HG03571 (cell line): ENCODE results near the gene CDH22.

Experiments used
- ATAC-seq: cut with Tn5 transposase; IDR thresholded peaks from one replicate; pipeline ENCODE4 v1.9.1; 2021; ENCODE audit not compliant: unreplicated experiment

The CDH22 gene

DNA sequence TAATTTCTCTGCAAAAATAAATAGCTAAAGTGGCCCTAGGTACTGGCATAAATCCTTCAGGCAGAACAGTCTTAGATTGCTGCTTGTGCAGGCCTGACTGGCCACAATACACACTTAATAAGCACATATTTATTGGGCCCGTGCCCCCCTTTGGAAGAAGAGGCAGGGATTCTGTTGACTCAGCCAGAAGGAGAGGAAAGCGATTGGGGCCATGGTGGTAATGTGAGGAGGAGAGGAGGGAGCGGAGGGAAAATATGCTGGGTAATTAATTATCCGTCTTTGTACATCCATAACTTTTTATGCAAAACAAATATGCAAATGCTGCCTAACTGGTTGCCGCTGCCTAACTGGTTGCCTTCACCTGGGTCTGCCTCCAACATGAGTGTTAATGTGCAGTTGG lies 154.0 kb downstream of the CDH22 start:
- ATAC-seq, result no peak

DNA sequence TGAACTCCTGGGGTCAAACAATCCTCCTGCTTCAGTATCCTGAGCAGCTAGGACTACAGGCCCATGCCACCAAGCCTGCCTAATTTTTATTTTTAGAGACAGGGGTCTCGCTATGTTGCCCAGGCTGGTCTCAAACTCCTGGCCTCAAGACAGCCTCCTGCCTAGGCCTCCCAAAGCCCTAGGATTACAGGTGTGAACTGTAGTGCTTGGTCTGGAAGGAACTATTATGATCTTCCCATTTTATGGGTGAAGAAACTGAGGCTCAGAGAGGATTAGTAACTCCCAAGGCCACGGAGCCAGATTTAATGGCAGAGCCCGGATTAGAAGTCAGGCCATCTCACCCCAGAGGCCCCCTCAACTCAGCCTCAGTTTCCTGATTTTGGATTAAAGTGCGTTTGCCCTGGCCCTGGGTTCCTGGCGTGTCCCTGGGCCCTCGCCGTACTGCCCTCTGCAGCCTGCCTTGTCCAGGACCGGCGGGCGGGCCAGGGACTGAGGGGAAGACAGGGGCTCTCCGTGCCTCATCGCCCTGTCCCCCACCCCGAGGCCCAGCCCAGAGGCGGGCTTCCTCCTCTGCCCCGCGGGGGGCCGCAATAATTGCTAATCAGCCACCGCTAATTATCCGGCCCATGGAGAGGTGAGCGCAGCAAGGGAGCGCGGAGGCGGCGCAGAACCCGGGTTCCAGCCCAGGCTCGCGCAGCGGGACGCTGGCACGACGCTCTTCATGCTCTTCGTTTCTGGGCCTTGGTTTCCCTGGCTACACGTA lies 155.3 kb downstream of the CDH22 start:
- ATAC-seq, result no peak

DNA sequence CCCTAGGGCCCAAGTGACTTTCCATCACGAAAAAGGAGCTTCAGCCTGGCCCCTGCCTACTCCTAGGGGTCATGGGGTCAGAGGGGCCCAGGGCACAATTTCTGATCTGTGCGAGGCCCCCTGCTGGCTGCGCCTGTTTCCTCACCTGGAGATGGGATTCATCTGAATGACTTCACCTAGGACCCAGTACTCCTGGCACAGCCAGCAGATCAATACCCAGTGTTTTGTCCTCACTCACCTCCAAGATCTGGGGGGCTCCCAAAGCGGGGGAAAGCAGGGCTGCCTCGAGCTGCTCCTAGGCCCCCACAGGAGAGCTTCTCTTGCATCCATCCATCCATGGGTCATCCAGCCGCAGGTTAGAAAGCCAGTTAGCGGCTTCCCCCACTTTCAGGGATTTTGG lies 156.4 kb downstream of the CDH22 start:
- no peak for ATAC-seq

DNA sequence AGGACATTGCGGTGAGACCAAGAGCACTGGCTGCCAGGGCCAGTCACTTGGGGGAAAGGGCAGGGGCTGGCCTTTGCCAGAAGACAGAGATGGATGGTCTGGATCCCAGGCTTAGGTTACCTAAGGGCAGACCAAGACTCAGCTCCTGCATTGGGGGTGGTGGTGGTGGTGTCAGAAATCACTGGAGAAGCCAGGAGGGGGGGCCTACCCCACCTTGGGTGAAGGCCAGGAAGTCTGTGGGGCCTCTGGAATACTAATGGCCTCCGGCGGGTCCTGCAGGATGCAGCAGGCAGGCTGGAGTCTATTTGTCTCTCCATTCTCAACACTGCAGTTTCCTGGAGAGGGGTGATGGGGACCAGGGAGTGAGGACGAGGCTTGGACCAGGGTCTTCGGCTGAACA lies 157.4 kb downstream of the CDH22 start:
- ATAC-seq, result no peak

DNA sequence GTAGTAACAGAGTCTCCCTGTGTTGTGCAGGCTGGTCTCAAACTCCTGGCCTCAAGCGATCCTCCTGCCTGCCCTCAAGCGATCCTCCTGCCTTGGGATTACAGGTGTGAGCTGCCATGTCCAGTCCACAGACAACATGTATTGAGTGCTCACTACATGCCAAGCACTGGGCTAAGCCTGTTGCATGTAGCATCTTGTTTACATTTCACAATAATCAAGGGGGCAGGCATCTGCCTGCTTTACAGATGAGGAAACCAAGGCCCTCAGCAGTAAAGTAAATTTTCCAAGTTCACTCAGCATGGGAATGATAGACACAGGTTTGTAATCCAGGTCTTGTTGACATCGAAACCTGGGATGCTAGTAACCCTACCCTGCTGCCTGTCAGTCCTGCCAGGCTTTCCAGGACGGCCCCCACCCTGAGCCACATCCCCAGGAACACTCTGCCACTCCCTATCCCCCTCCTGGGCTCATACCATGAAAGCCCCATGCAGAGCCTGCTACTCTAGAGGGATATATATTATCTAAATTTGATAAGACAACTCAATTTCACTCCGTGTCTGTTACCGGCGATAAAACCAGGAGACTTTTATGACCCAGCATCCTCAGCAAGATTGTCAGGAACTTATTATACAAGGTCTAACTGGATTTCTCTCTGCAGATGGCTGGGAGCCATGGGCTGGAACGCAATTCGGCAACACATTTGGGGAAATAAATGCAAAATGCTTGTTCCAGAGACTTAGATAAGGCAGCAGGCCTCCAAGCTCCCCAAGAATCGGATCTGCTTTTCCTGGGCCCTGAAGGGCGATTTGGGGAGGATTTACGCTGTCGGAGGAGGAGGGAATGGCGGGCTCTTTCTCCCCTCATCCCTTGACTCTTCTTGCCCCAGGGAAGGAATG lies 159.7 kb downstream of the CDH22 start:
- ATAC-seq, result no peak

DNA sequence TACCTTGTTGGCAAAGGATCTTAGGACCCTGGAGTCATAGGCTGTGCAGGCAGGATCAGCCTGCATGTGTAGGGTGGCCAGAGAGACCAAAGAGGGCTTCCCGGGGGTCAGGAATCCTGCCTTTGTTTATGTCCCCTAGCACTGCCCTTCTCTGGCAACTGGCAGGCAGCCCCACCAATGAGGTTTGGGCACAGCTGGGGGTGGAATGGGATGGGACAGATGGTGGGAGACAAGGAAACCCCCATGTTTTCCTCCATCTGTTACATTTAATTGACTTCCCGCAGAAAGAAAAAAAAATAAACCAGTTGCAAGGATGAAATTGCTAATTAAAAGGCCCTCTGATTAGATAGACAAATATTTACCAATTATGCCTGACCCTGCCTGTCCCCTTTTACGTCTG lies 162.6 kb downstream of the CDH22 start:
- ATAC-seq, result no peak

DNA sequence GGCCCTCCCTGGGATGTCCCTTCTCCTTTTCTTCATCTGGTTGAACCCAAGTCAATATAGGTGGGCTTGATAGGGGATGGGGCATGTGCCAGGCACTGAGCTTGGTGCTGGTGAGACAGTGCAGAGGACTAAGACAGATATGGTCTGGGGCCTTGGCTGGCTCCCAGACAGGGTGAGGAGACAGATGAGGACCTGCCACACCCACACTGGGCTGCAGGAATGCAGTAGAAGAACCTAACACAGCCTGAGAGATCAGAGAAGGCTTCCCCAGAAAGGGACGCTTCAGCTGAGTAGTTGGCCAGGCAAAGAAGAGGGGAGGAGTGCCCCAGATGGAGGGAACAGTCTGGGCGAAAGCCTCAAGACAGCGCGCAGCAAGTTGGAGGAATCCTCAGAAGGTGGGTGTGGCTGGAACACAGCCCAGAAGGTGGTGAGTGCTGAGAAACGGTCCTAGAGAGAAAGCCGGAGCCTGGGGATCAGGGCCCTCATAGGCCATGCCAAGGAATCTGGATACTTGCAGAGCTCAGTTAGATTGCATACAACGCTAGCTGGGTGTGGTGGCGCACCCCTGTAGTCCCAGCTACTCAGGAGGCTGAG lies 163.8 kb downstream of the CDH22 start:
- no peak for ATAC-seq

DNA sequence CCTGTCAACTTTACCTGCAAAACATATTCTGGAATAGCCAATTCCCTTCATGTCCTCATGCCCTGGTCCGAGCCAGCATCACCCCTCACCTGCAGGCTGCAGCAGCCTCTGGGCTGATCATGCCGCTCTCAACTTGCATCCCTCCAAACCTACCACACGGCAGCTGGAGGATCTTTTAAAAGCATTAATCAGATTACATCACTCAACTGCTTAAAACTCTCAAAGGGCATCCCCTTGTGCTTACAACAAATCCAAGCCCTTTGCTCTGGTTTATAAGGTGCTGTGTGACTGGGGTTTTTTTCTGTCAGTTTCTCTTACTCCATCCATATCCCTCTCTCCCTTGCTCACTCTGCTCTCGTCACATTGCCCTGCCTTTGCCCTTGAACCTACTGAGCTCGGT lies 166.2 kb downstream of the CDH22 start:
- no peak for ATAC-seq

DNA sequence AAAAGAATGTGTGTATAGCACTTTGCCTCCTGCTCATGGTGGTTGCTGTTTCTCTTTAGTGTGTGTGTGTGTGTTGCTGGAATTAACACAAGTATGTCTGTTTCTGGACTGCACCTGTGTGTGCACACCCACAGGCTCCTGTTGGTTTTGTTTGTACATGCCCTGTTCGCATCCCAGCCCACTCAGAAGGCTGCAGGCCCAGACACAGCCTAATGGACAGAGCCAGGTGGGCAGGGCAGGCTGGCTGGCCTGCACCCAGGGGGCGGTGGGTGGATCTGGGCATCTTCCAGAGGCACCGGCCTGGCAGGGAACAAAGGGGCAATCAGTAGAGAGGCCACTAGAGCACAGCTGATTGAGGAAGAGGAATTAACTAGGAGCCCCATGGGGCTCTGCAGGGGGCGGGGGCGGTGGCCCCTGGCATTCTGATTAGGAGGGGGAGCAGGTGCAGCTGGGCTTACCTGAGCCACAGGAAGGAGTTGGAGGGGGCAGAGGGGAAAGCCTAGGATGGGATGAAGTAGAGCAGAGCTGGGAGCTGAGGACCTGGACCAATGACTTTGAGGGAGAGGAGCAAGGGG lies 168.3 kb downstream of the CDH22 start:
- ATAC-seq, result no peak

DNA sequence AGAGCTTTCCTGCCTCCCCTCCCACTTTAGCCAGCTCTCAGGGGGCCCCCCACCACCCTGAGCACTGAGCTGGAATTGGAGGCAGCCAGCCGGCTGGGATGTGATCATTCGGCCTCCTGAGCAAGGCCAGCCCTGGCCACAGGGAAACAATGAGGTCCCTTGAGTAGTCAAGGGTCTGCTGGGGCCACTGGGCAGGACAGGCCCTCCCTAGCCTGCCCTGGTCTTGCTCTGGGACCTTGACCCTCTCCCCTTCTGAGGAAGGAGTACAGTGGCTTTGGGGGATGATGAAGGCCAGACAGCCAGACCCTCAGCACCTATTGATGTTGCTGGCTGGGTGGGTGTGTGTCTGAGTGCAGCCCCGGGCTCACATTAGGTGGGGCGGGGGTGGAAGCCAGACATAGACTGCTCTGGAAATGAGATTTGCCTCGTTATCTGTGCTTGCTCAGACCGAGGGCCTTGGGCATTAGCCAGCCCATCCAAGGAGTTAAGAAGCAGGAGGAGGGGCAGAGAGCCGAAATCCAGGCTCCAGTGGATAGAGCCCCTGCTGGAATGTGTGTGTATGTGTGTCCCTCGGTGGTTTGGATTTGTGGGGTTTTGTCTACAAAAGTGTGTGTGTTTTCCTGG lies 168.9 kb downstream of the CDH22 start:
- no peak for ATAC-seq

DNA sequence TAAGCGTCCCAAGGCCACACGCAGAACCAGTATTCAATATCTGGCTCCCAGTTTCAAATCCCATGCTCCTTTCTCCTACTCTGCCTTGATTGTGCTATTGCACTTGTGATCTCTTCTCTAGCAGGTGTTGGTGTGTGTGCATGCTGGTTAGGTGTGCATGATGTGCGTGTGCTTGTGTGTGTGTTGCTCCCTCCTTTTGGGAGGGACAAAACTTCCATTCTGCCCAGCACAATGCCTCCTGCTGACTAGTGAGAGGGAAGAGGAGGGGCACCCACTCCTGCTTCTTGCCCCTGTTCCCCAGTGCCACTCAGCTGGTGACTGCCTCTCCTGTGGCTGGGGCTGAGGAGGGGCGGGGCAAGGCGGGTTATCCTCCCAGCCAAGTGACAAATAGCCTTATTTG lies 170.5 kb downstream of the CDH22 start:
- no peak for ATAC-seq

DNA sequence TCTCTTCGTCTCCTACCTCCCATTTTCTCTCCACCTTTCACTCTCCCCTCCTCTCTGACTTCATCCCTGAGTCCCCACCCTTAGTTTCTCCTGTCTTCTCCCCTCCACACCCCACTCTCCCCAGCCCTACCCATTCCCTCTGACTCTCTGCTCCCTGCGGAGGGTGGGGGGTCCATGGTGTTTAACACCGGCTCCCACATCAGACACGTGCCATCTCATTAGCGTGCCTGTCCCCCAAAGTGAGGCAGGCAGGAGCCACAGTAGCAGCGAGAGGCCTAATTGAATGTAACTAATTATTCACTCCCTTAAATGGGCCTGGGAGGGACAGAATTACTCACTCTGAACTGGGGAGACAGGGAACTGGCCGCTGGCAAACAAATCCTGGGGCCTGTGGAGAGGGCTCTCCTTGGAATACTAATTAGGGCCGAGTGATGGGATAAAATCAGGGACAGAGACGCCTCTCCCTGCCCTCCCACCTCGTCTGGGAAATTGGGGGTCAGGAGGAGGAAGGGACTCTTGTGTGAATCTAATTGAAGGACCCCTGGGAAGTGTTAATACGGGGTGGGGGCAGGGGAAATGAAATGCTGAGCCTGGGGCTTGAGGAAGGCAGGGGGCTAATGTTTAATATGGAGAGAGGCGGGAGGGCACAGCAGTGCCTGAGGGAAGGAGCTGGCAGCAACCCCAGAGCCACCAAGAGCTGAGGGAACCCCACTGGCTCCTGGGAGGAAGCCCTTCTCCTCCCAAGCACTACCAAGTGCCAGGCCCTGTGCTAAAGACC lies 172.3 kb downstream of the CDH22 start:
- ATAC-seq, result no peak

DNA sequence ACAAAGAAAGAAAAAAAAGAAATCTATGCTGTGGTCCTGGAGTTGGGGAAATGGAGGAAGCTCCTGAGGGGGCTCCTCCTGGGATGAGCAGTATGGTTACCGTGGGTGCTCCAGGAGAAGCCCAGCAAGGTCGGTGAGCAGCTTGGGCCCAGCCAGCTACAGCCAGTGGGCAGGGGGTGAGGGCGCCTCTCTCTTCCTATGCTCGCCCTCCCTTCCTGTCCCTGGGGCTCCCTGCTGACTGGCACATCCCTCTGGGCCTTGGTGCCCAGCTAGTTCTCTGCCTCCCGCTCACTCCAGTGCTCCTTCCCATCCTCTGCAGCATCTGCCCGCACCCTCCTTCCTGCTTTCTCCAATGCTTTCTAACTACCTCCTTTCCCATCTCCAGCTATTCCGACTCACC lies 173.6 kb downstream of the CDH22 start:
- no peak for ATAC-seq

DNA sequence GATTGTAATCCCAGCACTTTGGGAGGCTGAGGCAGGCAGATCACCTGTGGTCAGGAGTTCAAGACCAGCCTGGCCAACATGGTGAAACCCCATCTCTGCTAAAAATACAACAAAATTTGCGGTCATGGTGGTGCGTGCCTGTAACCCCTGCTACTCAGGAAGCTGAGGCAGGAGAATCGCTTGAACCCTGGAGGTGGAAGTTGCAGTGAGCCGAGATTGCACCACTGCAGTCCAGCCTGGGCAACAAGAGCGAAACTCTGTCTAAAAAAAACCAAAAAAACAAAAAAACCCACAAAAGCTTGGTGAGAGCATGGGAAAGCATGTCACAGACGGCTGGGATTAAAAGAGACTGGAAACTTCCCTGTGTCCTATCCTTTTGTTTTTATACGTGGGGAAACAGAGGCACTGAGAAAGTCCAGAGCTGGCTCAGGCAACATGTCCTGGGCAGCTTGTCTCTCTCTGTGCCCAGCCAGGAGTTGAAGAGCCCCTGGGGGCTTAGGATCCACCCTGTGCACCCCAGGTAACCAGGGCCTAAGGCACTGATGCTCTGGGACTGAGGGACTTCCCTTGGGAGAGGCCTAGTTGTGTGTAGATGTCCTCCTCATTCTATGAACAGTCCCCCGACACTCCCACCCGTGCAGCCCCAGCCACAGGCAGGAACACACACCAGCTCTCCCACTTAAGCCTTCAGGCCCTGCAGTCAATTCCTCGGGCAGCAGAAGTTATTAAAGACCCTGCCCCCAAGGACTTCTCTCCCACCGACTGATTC lies 174.2 kb downstream of the CDH22 start:
- ATAC-seq, result no peak

DNA sequence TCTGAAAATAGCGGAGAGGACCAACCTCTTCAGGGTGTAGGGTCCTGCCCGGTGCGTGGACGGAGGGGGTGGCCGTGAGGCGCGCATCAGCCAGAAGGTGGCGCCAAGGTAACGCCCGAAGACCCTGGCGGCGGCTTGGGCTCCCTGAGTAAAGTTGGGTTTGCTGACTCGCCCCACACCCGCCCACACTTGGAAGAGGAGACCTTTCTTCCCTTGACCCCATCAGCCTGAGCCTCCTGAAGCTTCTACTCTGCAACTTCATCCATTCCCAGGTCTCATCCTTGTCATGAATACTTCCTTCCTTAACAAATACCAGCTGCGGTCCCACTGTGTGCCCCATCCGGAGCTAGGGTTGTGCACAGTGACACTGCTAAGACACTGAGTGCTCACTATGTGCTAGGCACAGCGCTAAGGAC lies 175.6 kb downstream of the CDH22 start:
- no peak for ATAC-seq

DNA sequence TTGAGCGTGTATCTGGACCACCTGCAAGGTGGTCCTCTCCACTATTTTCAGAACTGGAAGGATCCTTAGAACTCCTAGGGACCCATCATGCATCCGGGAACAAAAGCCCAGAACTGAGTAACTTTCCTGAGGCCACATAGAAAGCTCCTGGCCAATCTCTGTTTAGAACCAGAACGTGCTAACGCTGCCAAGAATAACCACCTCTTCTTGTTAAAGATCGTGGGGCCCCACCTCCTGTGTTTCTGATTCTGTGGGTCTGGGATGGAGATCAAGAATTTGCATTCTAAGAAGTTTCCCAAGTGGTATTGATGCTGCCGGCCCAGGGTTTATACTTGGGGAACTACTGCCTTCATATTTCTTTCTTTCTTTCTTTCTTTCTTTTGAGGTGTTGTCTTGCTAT lies 176.9 kb downstream of the CDH22 start:
- ATAC-seq, result no peak

DNA sequence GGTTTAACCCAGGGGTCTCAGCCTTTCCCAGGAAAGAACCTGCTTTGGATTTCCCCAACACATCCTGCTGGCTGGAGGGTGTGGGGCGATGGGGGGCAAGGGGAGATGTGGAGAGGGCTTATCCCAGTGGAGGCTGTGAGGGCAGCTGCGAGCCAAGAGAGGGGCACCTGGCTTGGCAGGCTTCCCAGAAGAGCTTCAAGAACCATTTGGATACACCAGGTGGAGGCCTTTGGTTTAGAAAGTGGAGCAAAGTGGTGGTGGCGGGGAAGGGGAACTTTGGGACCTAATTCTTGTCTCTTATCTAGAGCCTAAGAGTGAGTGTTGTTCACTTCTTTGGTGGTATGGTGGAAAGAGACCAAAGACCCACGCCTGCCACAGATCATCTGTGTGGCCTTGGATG lies 177.8 kb downstream of the CDH22 start:
- no peak for ATAC-seq

DNA sequence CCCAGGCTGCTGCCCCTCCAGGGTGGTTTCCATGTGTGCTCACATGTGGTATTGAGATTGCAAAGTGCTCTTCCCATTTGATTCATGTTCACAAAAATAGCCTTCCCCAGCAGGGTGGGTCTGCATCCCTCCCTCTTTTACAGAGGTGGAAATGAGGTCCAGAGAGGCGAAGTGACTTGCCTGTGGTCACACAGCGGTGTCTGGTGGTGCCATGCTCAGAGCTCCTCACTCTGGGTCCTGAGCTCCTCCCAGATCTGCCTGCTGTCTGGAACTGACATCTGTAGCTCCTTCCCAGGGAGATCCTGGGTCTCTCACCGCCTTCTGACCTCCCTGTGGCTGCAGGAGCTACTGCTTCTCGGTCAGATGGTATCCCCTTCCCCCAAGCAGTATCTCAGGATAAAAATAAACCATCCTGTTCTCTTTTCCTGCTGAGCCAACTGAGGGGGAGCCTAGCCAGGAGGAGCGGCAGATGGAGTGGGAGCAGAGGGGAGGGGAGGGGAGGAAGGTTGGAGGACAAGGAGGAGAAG lies 178.3 kb downstream of the CDH22 start:
- no peak for ATAC-seq
